ENCODE data around the gene AMFR.
A peak's percentile ranks its signal among the peaks of the same experiment; 100 is the strongest.

The AMFR gene

GRCh38 chr16:56362706-56363105, 62.6 kb downstream of the AMFR start:
- no peak for DNase-seq (ENCODE audit: low spot score)

DNA sequence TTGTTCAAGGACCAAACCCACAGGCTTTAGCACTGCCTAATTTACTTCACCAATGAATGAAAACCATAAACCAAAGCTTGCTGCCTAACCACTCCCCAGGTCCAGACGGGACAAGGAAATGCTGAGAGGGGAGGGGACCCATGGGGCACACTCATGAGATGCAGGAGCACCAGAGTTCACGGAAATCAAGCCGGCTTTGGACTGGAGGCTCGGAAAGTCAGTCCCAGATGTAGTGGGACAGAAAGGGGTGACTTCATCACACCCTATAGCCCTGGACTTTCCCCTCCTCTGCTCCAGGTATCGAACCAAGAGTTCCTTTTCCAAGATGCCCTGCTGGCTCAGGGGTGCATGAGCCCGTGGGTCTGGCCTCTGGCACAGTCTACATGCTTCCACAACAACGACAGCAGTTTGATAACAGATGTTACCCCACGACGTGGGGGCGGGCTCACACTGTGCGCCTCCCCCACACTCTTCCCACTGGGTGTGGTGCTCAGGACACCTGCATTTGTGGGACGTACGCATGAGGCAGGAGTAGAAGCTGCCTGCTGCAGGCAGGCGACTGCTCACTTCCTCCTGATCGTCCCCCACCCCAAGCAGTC, 63.2 kb downstream of the AMFR start:
- DNase-seq (ENCODE audit: low spot score), result no peak

DNA sequence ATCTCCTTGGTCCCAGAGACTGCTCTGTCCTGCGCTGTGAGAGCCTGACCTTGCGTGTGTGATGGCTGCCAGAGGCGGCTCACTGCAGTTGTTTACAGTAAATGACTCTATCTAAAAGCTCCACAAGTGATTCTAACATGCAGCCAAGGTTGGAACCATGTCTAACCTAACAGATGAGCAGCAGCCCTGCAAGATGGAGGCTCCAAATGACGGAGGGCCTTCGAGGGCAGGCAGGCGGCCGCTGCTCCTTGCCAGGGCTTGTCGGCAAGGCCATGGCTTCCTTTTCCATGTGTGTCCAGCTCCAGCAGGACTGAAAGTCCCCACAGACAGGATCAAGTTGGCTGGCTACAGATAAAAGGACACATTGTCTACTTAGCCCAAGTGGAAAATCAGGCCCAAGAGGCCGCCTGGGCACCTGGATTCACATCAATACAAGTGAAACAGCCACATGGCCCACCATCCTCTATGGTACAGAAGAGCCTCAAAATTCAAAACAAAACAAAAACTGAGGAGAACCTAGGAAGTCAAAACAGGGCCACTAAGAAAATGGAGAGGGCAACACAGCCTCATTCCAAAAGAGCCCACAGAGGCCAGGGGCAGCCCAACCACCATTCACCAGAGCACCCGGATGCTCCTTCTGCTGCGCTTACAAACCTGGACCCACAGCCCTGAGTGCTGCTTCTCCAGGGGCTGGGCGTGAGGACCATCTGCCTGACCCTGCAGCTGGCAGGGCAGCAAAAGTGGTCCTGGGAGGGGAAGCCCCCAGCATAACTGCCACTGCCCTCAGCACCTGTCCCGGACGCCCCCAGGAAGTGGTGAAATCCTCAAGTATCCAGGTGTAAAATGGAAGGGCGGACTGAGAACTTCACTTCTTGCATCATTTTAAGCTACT, 65.0 kb downstream of the AMFR start:
- no peak for DNase-seq (ENCODE audit: low spot score)

DNA sequence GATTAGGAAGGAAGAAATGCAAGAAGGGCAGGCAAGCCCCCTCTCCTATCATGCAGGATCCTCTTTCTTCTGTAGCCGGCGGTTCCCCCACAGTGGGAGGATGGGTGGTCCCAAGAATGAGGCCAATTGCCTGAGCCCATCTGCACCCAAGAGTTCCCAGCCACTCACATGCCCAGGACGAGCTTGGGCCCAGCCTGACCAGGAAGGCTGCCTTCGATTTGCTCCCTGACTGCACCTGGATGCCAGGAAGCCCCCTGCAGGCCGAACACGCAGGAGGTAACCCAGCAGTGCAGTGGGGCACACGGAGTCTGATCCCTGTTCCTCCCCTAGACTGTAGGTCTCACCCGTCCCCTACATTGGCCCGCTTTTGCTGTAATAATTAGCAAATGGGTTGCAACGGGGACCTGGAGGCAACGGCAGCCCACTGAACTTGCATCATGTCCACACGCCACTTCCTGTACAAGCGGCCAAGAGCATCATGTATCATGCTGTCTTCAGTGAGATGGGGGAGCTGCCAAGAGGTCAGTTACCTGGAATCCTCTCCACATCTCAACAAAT, 67.5 kb downstream of the AMFR start:
- DNase-seq (ENCODE audit: low spot score), result no peak

DNA sequence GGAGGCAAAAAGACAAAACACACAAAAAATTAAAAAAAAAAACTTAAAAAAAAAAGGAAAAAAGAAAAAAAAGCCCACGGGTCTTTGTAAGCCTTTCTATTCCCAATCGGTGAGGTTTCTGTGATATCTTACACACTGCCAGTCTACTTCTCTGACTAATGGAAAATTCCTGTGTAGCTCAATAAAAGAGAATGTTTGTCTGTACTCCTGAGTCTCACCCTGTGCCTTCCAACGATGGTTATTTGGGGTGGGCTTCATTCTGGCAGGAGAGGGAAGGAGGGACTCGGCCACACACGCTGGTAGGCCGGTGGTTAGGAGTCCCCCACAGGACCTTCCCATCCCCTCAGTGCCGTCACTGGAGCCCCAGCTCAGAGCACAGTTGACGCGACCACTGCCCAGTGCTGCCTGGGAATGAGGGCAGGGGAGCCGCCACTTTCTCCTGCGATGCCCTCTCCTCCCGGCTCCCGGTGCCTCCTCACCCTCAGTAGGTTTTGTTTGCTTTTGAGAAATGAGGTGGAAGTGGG, 68.0 kb downstream of the AMFR start:
- peak; percentile 82 for DNase-seq (ENCODE audit: low spot score)

DNA sequence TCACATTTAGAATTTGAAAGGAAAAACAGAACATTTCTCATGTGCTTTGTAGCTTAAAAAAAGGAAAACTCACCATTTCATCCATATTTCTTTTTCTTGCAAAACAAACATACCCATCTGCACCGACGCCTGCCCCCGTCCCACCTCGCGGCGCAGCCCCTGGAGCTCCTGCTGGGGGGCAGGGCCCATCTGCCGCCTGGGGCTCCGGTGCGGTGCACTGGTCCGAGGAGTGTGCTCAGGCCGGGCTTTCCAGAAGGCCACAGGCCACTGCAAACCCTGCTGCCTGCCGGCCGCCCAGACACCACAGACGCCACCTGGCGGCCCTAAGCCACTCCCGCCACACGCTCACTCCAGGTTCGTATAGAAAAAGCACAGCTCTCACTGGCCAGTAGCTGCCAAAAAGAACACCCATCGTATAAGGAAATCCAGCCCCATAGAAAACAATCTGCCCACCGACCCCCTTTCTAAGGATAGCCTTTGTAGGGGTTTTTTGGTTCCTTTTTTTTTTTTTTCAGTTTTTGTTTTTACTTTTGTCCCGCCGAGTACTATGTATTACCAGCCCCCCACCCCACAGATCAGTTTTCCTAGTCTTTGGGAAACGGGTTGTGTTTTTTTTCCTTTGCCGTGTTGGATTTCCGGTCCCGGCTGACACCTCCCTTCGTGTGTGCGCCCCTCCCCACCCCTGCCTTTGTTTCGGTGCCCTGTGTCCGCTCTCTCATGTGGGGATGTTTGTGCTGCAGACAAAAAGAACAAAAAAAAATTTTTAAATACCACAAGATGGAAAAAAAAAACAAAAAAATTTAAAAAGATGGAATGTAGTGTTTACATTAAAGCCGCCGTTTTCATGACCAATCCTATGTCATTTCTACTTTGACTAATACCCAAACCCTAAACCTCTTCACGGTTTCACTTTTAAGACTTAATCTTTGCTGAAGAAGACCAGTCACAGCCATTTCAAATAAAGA, 68.8 kb downstream of the AMFR start:
- DNase-seq (ENCODE audit: low spot score), result peak; percentile 96

GRCh38 chr16:56355786-56356275, 69.5 kb downstream of the AMFR start:
- no peak for DNase-seq (ENCODE audit: low spot score)

DNA sequence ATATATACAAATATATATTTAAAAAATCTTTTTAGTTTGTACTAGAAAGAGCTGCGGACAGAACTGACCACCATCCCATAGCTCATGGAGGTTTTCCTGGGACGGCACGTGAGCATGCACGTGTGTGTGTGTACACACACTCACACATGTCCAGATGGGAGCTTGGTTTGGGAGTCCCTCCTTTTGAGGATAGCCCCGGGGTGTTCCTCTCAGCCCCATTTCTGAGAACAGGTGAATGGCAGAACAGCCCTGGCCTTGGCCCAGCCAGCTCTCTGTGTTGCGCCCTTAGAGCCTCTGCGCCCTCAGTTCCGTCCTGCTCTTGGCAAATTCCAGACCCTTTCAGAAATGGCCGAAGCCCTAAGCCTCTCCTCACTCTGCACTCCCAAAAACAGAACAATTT, 70.1 kb downstream of the AMFR start:
- DNase-seq (ENCODE audit: low spot score), result no peak

GRCh38 chr16:56354746-56355145, 70.6 kb downstream of the AMFR start:
- DNase-seq (ENCODE audit: low spot score), result no peak

DNA sequence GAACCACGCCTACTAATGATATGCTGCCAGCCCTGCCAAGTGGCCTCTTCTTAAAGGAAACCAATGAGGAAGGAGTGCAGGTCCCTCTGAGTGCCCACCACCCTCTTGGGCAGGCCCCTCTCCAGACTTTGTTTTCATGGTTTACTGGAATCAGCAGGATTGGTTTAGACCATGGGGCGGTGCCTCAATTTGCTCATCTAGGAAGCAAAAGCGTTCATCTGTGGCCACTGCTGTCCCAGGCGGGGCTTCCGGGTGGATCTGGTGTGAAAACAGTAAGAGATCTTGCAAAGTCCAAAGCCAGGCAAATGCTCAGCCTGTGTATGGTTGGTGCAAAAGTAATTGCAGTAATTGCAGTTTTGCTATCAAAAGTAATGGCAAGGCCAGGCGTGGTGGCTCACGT, 71.3 kb downstream of the AMFR start:
- DNase-seq (ENCODE audit: low spot score), result no peak

DNA sequence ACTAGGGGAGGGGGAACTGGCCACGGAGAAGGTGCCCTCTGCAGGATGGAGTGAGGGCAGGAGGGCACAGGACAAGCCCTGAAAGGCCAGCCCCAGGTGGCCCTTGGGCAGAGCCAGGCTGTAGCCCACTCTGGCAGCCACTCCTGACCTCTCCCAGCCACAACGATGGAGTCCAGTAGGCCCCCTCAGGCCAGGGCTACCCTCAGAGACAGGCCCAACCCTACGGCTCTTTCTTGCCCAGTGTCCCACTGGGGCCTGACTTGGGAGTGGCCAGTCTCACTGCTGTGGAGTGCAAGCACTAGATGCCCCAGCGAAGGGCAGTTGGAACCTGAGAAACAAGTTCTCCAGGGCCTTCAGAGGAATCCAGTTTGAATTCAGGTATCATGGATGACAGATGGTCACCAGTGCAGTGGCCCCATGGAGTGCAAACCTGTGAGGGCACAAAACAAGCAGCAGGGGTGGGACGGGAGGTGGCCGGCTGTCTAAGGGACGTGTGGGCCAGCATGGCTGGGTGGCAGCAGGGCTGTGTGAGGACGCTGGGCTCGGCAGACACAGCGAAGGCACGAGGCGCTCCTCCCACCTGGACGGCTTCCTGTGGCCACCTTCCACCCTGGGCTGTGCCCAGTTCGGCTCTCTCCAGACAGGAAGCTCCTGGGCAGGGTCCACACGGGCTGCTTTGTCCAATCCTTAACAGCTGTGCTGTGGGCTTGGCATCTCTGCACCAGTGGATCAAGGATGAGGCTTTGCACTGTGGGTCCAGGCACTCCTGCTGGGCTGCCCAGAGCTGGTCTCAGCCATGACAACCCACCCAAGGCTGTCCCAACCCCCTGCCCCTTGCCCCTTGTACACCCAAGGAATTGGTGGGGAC, 72.1 kb downstream of the AMFR start:
- no peak for DNase-seq (ENCODE audit: low spot score)

- DNase-seq (ENCODE audit: low spot score), result no peak
Measured at GRCh38 chr16:56352351-56353053, 72.8 kb downstream of the AMFR start.

GRCh38 chr16:56351481-56351880, 73.9 kb downstream of the AMFR start:
- DNase-seq (ENCODE audit: low spot score), result no peak

GRCh38 chr16:56350491-56351405, 74.6 kb downstream of the AMFR start:
- no peak for DNase-seq (ENCODE audit: low spot score)

GRCh38 chr16:56349711-56350161, 75.6 kb downstream of the AMFR start:
- DNase-seq (ENCODE audit: low spot score), result no peak

- no peak for DNase-seq (ENCODE audit: low spot score)
Measured at GRCh38 chr16:56349086-56349415, 76.3 kb downstream of the AMFR start.

GRCh38 chr16:56348168-56349085, 76.9 kb downstream of the AMFR start:
- DNase-seq (ENCODE audit: low spot score), result no peak

- no peak for DNase-seq (ENCODE audit: low spot score)
Measured at GRCh38 chr16:56347670-56348069, 77.7 kb downstream of the AMFR start.
